ENCODE results near the gene CDC16.
"Not testable (repeated sequence)": the region's sequence is repeated elsewhere in the genome, so short reads cannot be mapped to it uniquely, and the experiment has no call there.

The CDC16 gene

GRCh38 chr13:114234645-114235421, at the start of gene CDC16:
Gene CDC16, plus strand, starts transcription at chr13:114234897. Its CDS starts 188 bp downstream, at chr13:114235085.
- TF ChIP-seq, protein P1, sequence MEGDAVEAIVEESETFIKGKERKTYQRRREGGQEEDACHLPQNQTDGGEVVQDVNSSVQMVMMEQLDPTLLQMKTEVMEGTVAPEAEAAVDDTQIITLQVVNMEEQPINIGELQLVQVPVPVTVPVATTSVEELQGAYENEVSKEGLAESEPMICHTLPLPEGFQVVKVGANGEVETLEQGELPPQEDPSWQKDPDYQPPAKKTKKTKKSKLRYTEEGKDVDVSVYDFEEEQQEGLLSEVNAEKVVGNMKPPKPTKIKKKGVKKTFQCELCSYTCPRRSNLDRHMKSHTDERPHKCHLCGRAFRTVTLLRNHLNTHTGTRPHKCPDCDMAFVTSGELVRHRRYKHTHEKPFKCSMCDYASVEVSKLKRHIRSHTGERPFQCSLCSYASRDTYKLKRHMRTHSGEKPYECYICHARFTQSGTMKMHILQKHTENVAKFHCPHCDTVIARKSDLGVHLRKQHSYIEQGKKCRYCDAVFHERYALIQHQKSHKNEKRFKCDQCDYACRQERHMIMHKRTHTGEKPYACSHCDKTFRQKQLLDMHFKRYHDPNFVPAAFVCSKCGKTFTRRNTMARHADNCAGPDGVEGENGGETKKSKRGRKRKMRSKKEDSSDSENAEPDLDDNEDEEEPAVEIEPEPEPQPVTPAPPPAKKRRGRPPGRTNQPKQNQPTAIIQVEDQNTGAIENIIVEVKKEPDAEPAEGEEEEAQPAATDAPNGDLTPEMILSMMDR (conservative IDR thresholded peaks at IDR 0.05; ENCODE audit: low read depth): no peak
- CTCF ChIA-PET: interaction anchor here (0.6 to 0.7 kb wide), 3 partner anchors 10 to 76 kb away, joined by 3 read pairs; no protein-coding TSS in a partner anchor
- DNase-seq (ENCODE audit: low spot score): peak; percentile 96
- POLR2A ChIA-PET (ENCODE audit: low non-redundant PET): interaction anchor here (0.5 kb wide), 1 partner anchor 36 kb away, joined by 4 read pairs; no protein-coding TSS in a partner anchor
- peak within 1 kb of the TSS; percentile 93 for H3K27ac ChIP-seq

DNA sequence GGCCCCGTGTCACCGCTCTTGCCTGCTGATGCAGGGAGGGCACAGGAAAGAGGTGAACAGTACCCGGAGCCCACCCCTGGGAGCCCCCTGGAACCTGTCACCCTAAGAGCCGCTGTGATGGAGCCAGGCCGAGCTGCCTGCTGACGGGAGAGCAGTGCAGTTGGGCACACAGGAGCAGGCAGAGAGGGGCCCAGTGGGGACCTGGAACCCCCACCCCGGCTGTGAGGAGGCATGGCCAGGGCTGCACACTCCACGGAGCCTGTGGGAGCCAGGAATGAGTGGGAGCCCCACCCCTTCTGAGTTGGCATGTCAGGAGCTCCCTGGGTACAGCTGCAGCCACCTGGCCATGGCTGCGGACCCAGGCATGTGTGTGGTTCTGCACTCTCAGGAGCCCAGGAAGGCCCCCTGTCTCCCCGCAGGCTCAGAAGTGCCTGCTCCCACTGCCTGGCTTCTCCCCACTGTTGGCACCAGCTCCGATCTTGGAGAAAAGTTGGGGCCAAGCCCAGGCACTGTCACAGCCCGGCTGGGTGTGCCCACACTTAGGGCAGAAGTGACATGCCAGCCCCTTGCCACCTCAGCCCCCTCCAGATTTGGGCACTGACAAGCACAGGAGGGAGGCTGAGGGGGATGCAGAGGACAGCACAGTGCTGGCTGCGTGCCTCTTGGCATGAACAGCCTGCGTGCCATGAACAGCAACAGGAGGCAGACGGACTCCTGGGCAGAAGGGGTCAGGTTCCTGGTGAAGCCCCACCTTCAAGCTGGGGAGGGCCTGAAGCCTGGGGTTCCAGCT, 49.3 kb upstream of the CDC16 start:
- CTCF ChIA-PET: interaction anchor here (0.6 kb wide), 1 partner anchor 16 kb away, joined by 3 read pairs; no protein-coding TSS in a partner anchor
- no peak overlapping the region for H3K27ac ChIP-seq
- no peak for DNase-seq (ENCODE audit: low spot score)
- POLR2A ChIA-PET (ENCODE audit: low non-redundant PET): no interaction called here
- TF ChIP-seq, protein P1 (conservative IDR thresholded peaks at IDR 0.05; ENCODE audit: low read depth): no peak

DNA sequence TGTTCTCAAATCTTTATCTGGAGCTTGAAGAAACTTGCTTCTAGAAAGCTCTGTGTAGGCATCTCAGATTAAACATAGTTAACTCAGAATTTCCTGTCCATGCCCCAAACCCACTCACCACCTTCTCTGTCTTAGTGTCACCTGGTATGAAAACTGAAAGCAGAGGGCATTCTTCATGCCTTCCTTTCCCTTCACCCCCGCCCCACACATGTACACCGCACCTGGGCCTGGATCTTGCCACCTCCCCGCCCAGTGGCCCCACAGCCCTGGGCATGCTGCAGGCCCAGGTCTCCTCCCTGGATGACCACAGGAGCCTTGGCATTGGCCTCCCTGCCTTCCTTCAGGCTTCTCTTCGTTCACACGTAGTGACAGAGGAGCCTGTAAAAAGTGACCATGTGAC, 39.8 kb upstream of the CDC16 start:
- H3K27ac ChIP-seq: no peak overlapping the region
- TF ChIP-seq, protein P1 (conservative IDR thresholded peaks at IDR 0.05; ENCODE audit: low read depth): no peak
- no peak for DNase-seq (ENCODE audit: low spot score)
- POLR2A ChIA-PET (ENCODE audit: low non-redundant PET): no interaction called here
- CTCF ChIA-PET: no interaction called here

- no peak for DNase-seq (ENCODE audit: low spot score)
- TF ChIP-seq, protein P1 (conservative IDR thresholded peaks at IDR 0.05; ENCODE audit: low read depth): no peak
- no peak overlapping the region for H3K27ac ChIP-seq
- ChIA-PET POLR2A (ENCODE audit: low non-redundant PET) (no interaction called here), CTCF (no interaction called here)
Observed at GRCh38 chr13:114196629-114197028, 38.1 kb upstream of the CDC16 start.

GRCh38 chr13:114198556-114198955, 36.1 kb upstream of the CDC16 start:
- CTCF ChIA-PET: no interaction called here
- TF ChIP-seq, protein P1 (conservative IDR thresholded peaks at IDR 0.05; ENCODE audit: low read depth): no peak

DNA sequence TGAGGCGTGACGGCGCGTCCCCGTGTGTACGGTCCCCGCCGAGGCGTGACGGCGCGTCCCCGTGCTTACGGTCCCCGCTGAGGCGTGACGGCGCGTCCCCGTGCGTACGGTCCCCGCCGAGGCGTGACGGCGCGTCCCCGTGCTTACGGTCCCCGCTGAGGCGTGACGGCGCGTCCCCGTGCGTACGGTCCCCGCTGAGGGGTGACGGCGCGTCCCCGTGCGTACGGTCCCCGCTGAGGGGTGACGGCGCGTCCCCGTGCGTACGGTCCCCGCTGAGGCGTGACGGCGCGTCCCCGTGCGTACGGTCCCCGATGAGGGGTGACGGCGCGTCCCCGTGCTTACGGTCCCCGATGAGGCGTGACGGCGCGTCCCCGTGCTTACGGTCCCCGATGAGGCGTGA, 35.2 kb upstream of the CDC16 start:
- POLR2A ChIA-PET (ENCODE audit: low non-redundant PET); H3K27ac ChIP-seq; DNase-seq (ENCODE audit: low spot score); CTCF ChIA-PET: not testable (repeated sequence)

More at GRCh38 chr13:114198556-114198955, 36.1 kb upstream of the CDC16 start:
- POLR2A ChIA-PET (ENCODE audit: low non-redundant PET): no interaction called here
- DNase-seq (ENCODE audit: low spot score): no peak
- H3K27ac ChIP-seq: no peak overlapping the region

Measured in RWPE1 (cell line).